HFFc6 (cell line): ENCODE measurements around the gene MRPL32. TPM values are rescaled to one million over a fixed set of nuclear protein-coding genes. Genes with fewer than 3 reads are reported as not detected.

Experiments used
- DNase-seq: peaks from one replicate; pipeline ENCODE4 v3.0.0-alpha.2; 2018
- H3K27ac Mint-ChIP-seq: 2 replicates; pipeline ENCODE4 v1.8.0; 2020; ENCODE audit warnings: mild to moderate bottlenecking, mixed read lengths
- H3K27me3 Mint-ChIP-seq: 2 replicates; pipeline ENCODE4 v1.8.0; 2021; ENCODE audit warnings: mild to moderate bottlenecking, moderate library complexity, mixed read lengths; ENCODE audit not compliant: insufficient read depth
- H3K36me3 Mint-ChIP-seq: 2 replicates; pipeline ENCODE4 v1.8.0; 2021; ENCODE audit warnings: low read depth, mixed read lengths
- H3K4me1 Mint-ChIP-seq: 2 replicates; pipeline ENCODE4 v1.8.0; 2020; ENCODE audit warnings: low read depth, mixed read lengths
- H3K4me3 Mint-ChIP-seq: 2 replicates; pipeline ENCODE4 v1.8.0; 2020; ENCODE audit warnings: mild to moderate bottlenecking, moderate library complexity, mixed read lengths
- H3K9me3 Mint-ChIP-seq: 2 replicates; pipeline ENCODE4 v1.8.0; 2020; ENCODE audit warnings: mild to moderate bottlenecking, mixed read lengths
- total RNA-seq, 6 experiments: library from RNA; stranded (reverse); fragmentation: NEBNext Ultra II Directional; extraction: Animal tissue kit (Norgen Biotek cat#: 25700); gene quantifications; 2 replicates in 1 of 6; 3 replicates in 5 of 6; pipeline ENCODE4 v1.2.3, GENCODE V29; 2021
- TF ChIP-seq, protein P1 (sequence below): fragments of 200-600 bp; sonication (generic); IDR thresholded peaks from 2 replicates; pipeline ENCODE4 v1.5.0; 2021; ENCODE audit warnings: antibody characterized with exemption, mild to moderate bottlenecking

The MRPL32 gene
- total RNA-seq, 6 experiments from 2014 or later, result 49.2 to 69.6 (median 58.8) TPM

DNA sequence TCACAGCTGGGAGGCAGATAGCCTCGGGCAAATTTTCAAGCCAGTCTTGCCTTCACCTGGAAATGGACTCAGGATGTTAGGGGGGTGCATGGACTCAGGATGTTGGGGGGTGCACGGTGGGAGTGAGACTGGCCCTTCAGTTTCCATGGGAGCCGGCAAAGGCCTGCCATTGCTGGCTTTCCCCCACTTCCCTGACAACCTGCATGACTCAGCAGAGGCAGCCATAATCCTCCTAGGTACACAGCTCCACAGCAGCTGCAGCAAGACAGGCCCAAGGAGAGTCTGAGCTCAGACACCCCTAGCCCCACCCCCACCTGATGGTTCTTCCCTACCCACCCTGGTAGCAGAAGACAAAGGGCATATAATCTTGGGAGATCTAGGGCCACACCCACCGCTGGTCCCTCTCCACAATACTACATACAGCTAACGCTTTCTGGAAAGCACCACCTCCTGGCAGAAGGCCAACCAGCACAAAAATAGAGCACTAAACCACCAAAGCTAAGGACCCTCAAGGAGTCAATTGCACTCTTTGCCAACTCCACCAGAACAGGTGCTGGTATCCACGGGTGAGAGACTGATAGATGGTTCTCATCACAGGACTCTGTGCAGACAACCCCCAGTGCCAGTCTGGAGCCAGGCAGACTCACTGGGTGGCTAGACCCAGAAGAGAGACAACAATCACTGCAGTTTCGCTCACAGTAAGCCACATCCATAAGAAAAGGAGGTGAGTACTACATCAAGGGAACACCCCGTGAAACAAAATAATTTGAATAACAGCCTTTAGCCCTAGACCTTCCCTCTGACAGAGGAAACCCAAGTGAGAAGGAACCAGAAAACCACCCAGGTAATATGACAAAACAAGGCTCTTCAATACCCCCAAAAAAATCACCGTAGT is 38.6 kb upstream of the MRPL32 start:
- no peak overlapping the region for H3K4me3 Mint-ChIP-seq
- H3K9me3 Mint-ChIP-seq, result peaks cover 7% of the 10 kb centered on the region; the same call in 1 of the 2 replicates
- peaks cover 22% of the 10 kb centered on the region for H3K27me3 Mint-ChIP-seq
- TF ChIP-seq, protein P1, sequence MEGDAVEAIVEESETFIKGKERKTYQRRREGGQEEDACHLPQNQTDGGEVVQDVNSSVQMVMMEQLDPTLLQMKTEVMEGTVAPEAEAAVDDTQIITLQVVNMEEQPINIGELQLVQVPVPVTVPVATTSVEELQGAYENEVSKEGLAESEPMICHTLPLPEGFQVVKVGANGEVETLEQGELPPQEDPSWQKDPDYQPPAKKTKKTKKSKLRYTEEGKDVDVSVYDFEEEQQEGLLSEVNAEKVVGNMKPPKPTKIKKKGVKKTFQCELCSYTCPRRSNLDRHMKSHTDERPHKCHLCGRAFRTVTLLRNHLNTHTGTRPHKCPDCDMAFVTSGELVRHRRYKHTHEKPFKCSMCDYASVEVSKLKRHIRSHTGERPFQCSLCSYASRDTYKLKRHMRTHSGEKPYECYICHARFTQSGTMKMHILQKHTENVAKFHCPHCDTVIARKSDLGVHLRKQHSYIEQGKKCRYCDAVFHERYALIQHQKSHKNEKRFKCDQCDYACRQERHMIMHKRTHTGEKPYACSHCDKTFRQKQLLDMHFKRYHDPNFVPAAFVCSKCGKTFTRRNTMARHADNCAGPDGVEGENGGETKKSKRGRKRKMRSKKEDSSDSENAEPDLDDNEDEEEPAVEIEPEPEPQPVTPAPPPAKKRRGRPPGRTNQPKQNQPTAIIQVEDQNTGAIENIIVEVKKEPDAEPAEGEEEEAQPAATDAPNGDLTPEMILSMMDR, result no peak
- no peak for DNase-seq
- H3K4me1 Mint-ChIP-seq, result peaks cover 9% of the 10 kb centered on the region
- H3K36me3 Mint-ChIP-seq, result 0 out of 2 replicates have a peak, but pooled peaks cover 6% of the 10 kb centered on the region
- no peak overlapping the region for H3K27ac Mint-ChIP-seq

DNA sequence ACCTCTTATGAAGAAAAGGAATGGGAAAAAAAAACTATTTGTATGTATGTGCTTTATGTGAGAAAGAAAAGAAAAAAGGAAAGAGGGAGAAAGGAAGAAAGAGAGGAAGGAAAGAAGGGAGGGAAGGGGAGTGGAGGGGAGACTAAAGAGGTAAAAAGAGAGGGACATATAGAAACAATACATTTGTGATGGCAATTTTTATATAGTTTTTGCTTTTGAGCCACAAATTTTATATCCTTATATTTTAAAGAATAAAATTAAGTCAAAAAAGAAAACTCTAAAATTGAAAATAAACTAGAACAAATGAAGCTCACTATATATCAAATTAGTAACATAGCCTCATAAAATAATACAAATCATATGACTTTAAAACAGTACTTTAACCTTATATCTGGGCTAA is 31.3 kb upstream of the MRPL32 start:
- H3K4me1 Mint-ChIP-seq, result no peaks in the 10 kb centered on the region
- DNase-seq, result no peak
- peaks cover 21% of the 10 kb centered on the region for H3K27me3 Mint-ChIP-seq
- H3K36me3 Mint-ChIP-seq, result no peaks in the 10 kb centered on the region
- TF ChIP-seq, protein P1, result no peak
- no peak overlapping the region for H3K27ac Mint-ChIP-seq
- no peaks in the 10 kb centered on the region for H3K9me3 Mint-ChIP-seq
- H3K4me3 Mint-ChIP-seq, result no peak overlapping the region

DNA sequence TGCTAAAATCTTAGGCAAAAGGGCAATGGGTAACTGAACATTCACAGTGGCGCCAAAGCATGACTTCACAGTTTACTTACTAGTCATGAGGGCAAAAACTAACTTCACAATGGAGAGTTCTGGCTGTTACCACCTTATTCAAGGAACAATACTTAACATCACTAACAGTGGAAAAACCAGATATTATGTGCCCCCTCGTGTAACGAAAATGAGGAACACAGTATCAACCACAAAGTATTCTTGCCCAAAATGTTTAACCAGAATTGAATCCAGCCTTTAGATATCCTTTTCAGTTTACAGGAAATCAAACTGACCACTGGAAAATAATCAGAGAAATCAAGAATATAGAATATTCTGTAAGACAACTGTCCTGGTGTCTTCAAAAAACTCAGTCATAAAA is 29.8 kb upstream of the MRPL32 start:
- TF ChIP-seq, protein P1, result no peak
- H3K36me3 Mint-ChIP-seq, result no peaks in the 10 kb centered on the region
- no peak for DNase-seq
- H3K27me3 Mint-ChIP-seq, result peaks cover 9% of the 10 kb centered on the region
- H3K27ac Mint-ChIP-seq, result no peak overlapping the region
- H3K4me3 Mint-ChIP-seq, result no peak overlapping the region
- H3K9me3 Mint-ChIP-seq, result no peaks in the 10 kb centered on the region
- H3K4me1 Mint-ChIP-seq, result peaks cover 1% of the 10 kb centered on the region

DNA sequence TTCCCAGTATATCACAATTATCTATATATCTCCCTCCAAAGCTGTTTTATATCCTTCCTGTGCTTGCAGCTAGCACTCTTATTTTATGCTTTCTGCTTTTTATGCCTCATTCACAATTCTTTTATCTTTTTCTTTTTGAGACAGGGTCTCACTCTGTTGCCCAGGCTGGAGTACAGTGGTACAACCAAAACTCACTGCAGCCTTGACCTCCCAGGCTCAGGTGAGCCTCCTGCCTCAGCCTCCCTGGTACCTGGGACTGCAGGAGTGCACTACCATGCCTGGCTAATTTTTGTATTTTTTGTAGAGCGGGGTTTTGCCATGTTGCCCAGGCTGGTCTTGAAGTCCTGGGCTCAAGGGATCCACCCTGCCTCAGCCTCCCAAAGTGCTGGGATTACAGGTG is 26.0 kb upstream of the MRPL32 start:
- Mint-ChIP-seq H3K27me3 (peaks cover 2% of the 10 kb centered on the region; the same call in 1 of the 2 replicates), H3K27ac (no peak overlapping the region), H3K9me3 (no peaks in the 10 kb centered on the region), H3K36me3 (peaks cover 13% of the 10 kb centered on the region; the same call in 1 of the 2 replicates), H3K4me1 (peaks cover 21% of the 10 kb centered on the region), H3K4me3 (no peak overlapping the region)
- TF ChIP-seq, protein P1, result no peak
- no peak for DNase-seq

DNA sequence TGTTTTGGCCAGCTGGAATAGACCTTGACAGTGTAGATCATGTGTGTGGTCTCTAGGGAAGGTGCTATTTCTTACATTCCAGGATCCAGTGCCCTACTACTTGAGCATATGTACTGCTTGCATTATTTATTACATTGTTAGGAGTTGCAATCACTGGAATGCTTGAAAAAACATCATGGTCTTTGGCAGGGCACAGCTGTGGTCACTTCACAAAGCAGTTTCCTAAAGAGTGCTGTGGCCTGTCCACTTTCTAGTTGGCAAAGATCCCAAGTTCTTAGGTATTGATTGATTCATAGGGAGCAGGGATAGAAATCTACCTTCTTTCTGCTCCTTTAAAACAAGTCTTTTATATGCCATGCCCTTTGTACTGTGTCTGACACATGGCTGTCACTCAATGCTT is 24.9 kb upstream of the MRPL32 start:
- no peak overlapping the region for H3K27ac Mint-ChIP-seq
- no peak for DNase-seq
- H3K36me3 Mint-ChIP-seq, result peaks cover 13% of the 10 kb centered on the region; the same call in 1 of the 2 replicates
- H3K27me3 Mint-ChIP-seq, result peaks cover 4% of the 10 kb centered on the region; the same call in 1 of the 2 replicates
- no peak overlapping the region for H3K4me3 Mint-ChIP-seq
- H3K9me3 Mint-ChIP-seq, result no peaks in the 10 kb centered on the region
- H3K4me1 Mint-ChIP-seq, result peaks cover 27% of the 10 kb centered on the region
- TF ChIP-seq, protein P1, result no peak
